BJ (cell line): ENCODE measurements around the gene USH2A. TPM values are rescaled to one million over a fixed set of nuclear protein-coding genes. Genes with fewer than 3 reads are reported as not detected.
"Not testable (repeated sequence)": the region's sequence is repeated elsewhere in the genome, so short reads cannot be mapped to it uniquely, and the experiment has no call there.

Source experiments
- CTCF ChIA-PET: fragments of 350-600 bp; formaldehyde crosslinking; extraction: SDS; loops from one replicate; lab custom pipeline; 2021; ENCODE audit warnings: antibody characterized with exemption, inconsistent platforms; lab: Yijun Ruan, JAX
- POLR2A ChIA-PET: fragments of 300-600 bp; sonication (Branson Sonifier 250); formaldehyde crosslinking; extraction: SDS; loops from one replicate; lab custom pipeline; 2021; ENCODE audit warnings: antibody characterized with exemption; lab: Charles Lee
- DNase-seq: peaks from one replicate; pipeline ENCODE4 v3.0.0-alpha.2; 2011; ENCODE audit warnings: low read depth
- H3K27me3 ChIP-seq: 2 replicates; pipeline ENCODE4 v1.6.0; 2011; ENCODE audit warnings: low read length; ENCODE audit not compliant: control insufficient read depth, insufficient read depth
- H3K36me3 ChIP-seq: 2 replicates; pipeline ENCODE4 v1.5.1; 2011; ENCODE audit warnings: low read length; ENCODE audit not compliant: control insufficient read depth, insufficient read depth
- H3K4me3 ChIP-seq: 2 replicates; pipeline ENCODE4 v1.5.1; 2011; ENCODE audit warnings: low read depth, mild to moderate bottlenecking, control low read depth, low read length
- CTCF ChIP-seq: IDR thresholded peaks from 2 replicates; pipeline ENCODE4 v1.5.1; 2011; ENCODE audit warnings: low read depth, mild to moderate bottlenecking, control low read depth, inconsistent platforms, low read length, moderate library complexity; ENCODE audit not compliant: insufficient read depth
- polyA plus RNA-seq: library from polyadenylated mRNA; depleted of rRNA; stranded (reverse); fragments of >200 nt; gene quantifications from 2 replicates; pipeline ENCODE4 v1.2.3, GENCODE V29; 2011

USH2A gene
- polyA plus RNA-seq, 1 experiment = under 0.01 TPM

GRCh38 chr1:216346526-216346925, 76.7 kb downstream of the USH2A start:
- DNase-seq = no peak
- H3K27me3 ChIP-seq = no peaks in the 10 kb centered on the region
- no peak overlapping the region for H3K4me3 ChIP-seq
- H3K36me3 ChIP-seq = no peaks in the 10 kb centered on the region
- ChIA-PET POLR2A (no interaction called here), CTCF (no interaction called here)
- TF ChIP-seq CTCF = no peak

- DNase-seq, H3K4me3 ChIP-seq, H3K36me3 ChIP-seq, H3K27me3 ChIP-seq, POLR2A ChIA-PET: not testable (repeated sequence)
- CTCF ChIA-PET = interaction anchor here (0.6 kb wide), 1 partner anchor 31 kb away, joined by 3 read pairs; no protein-coding TSS in a partner anchor
These were observed 82.7 kb downstream of the USH2A start for GRCh38 chr1:216340542-216340941.

GRCh38 chr1:216332462-216332861, 90.8 kb downstream of the USH2A start:
- ChIA-PET POLR2A (interaction anchor here (0.7 kb wide), 1 partner anchor 290 kb away, joined by 5 read pairs; no protein-coding TSS in a partner anchor), CTCF (no interaction called here)
- TF ChIP-seq CTCF = no peak
- H3K4me3 ChIP-seq = no peak overlapping the region
- no peak for DNase-seq
- no peaks in the 10 kb centered on the region for H3K36me3 ChIP-seq
- no peaks in the 10 kb centered on the region for H3K27me3 ChIP-seq

GRCh38 chr1:216332003-216332402, 91.2 kb downstream of the USH2A start:
- H3K4me3 ChIP-seq = no peak overlapping the region
- no peak for TF ChIP-seq CTCF
- H3K36me3 ChIP-seq = no peaks in the 10 kb centered on the region
- no peaks in the 10 kb centered on the region for H3K27me3 ChIP-seq
- DNase-seq = no peak
- CTCF ChIA-PET = no interaction called here
- POLR2A ChIA-PET = interaction anchor here (0.7 kb wide), 1 partner anchor 291 kb away, joined by 5 read pairs; no protein-coding TSS in a partner anchor

GRCh38 chr1:216331211-216331610, 92.0 kb downstream of the USH2A start:
- DNase-seq = no peak
- ChIA-PET CTCF (no interaction called here), POLR2A (no interaction called here)
- H3K4me3 ChIP-seq = no peak overlapping the region
- no peaks in the 10 kb centered on the region for H3K27me3 ChIP-seq
- no peaks in the 10 kb centered on the region for H3K36me3 ChIP-seq
- TF ChIP-seq CTCF = no peak

- ChIA-PET CTCF (no interaction called here), POLR2A (no interaction called here)
- no peak for TF ChIP-seq CTCF
- Histone ChIP-seq H3K4me3 (no peak overlapping the region), H3K36me3 (no peaks in the 10 kb centered on the region), H3K27me3 (no peaks in the 10 kb centered on the region)
- no peak for DNase-seq
These were observed 93.0 kb downstream of the USH2A start for GRCh38 chr1:216330262-216330661.
